ENCODE results near the gene NSMCE1.

GRCh38 chr16:27311448-27311830 is 42.9 kb upstream of the NSMCE1 start:
- no peak for TF ChIP-seq CTCF (IDR thresholded peaks at IDR 0.05; ENCODE audit: low read depth, low read length)
- TF ChIP-seq EZH2phosphoT487 (IDR thresholded peaks at IDR 0.05; ENCODE audit: low read depth) = no peak
